GM12878 (cell line): Measurements from ENCODE around the gene MBOAT2. TPM values are rescaled to one million over a fixed set of nuclear protein-coding genes. Genes with fewer than 3 reads are reported as not detected.

Source experiments
- ATAC-seq: fragments of 200-7000 bp; cut with Tn5 transposase; 3 replicates; pipeline ENCODE4 v1.9.1; 2020; ENCODE audit warnings: mild to moderate bottlenecking, moderate library complexity
- BruUV-seq: library from RNA; stranded (reverse); fragments of 400-500 nt; replicated peaks from 2 replicates; lab custom pipeline; 2021; lab: Mats Ljungman, UMichigan
- CTCF ChIA-PET: fragments of 300-600 bp; sonication (Branson Sonifier 250); formaldehyde crosslinking; extraction: SDS; loops from one replicate; lab custom pipeline; 2021; ENCODE audit warnings: inconsistent platforms; lab: Yijun Ruan, JAX
- POLR2A ChIA-PET: fragments of 350-600 bp; formaldehyde crosslinking; extraction: SDS; loops from one replicate; lab custom pipeline; 2021; ENCODE audit warnings: inconsistent platforms; lab: Charles Lee
- RAD21 ChIA-PET: fragments of 300-600 bp; sonication (Branson Sonifier 250); formaldehyde crosslinking; loops from one replicate; lab custom pipeline; 2023; ENCODE audit warnings: antibody characterized with exemption; ENCODE audit not compliant: unreplicated experiment; lab: Charles Lee
- SMC1A ChIA-PET: fragments of 300-600 bp; sonication (Branson Sonifier 250); formaldehyde crosslinking; loops from one replicate; lab custom pipeline; 2023; ENCODE audit not compliant: unreplicated experiment, uncharacterized antibody; lab: Charles Lee
- DNase-seq: peaks from one replicate; pipeline ENCODE4 v3.0.0-alpha.2; 2011; ENCODE audit warnings: low read depth, low spot score
- FAIRE-seq: peaks from 3 replicates; lab custom pipeline; 2011; peaks lifted over from hg19 to GRCh38; lab: Jason Lieb, UNC
- H2AFZ ChIP-seq: 2 replicates; pipeline ENCODE4 v1.6.0; 2011; ENCODE audit warnings: low read depth, low read length, control low read depth; ENCODE audit not compliant: control insufficient read depth
- H3K27ac ChIP-seq: 2 replicates; pipeline ENCODE4 v1.5.1; 2011; ENCODE audit warnings: control low read depth; ENCODE audit not compliant: control insufficient read depth, insufficient read depth
- H3K27me3 ChIP-seq, 2 experiments: replicated peaks in 1 of 2; 2 replicates each; pipeline versions ENCODE4 v1.6.0 to v1.6.1; 2011; ENCODE audit warnings: low read length in 1 of 2; ENCODE audit not compliant: control insufficient read depth in 2 of 2, insufficient read depth in 2 of 2
- H3K36me3 ChIP-seq, 2 experiments: 2 replicates each; pipeline ENCODE4 v1.5.1; 2011; ENCODE audit warnings: low read length in 1 of 2; ENCODE audit not compliant: control insufficient read depth in 2 of 2, insufficient read depth in 2 of 2
- H3K4me1 ChIP-seq: 2 replicates; pipeline ENCODE4 v1.6.1; 2011; ENCODE audit warnings: mild to moderate bottlenecking, low read length, moderate library complexity, mixed read lengths; ENCODE audit not compliant: control insufficient read depth, insufficient read depth
- H3K4me2 ChIP-seq: 2 replicates; pipeline ENCODE4 v1.6.0; 2011; ENCODE audit warnings: control low read depth; ENCODE audit not compliant: control insufficient read depth, insufficient read depth
- H3K4me3 ChIP-seq: fragments of 200-600 bp; sonication (generic); 2 replicates; pipeline ENCODE4 v1.5.1; 2016
- H3K79me2 ChIP-seq: 2 replicates; pipeline ENCODE4 v1.6.0; 2011; ENCODE audit warnings: low read length; ENCODE audit not compliant: control insufficient read depth, insufficient read depth
- H3K9ac ChIP-seq: 2 replicates; pipeline ENCODE4 v1.8.0; 2011; ENCODE audit warnings: low read length, control low read depth, mixed read lengths; ENCODE audit not compliant: control insufficient read depth, insufficient read depth
- H3K9me3 ChIP-seq: replicated peaks from 3 replicates; pipeline ENCODE4 v1.5.1; 2011; ENCODE audit warnings: mild to moderate bottlenecking, low read length; ENCODE audit not compliant: control insufficient read depth, insufficient read depth
- H4K20me1 ChIP-seq: 2 replicates; pipeline ENCODE4 v1.6.0; 2011; ENCODE audit not compliant: control insufficient read depth, insufficient read depth
- ELK1 ChIP-seq: IDR thresholded peaks from 2 replicates; pipeline ENCODE4 v1.6.1; 2012; ENCODE audit warnings: low read depth, low read length, improper control_type of control experiment
- FOXK2 ChIP-seq: fragments of 450-650 bp; IDR thresholded peaks from 2 replicates; pipeline ENCODE4 v1.6.1; 2017; ENCODE audit warnings: mild to moderate bottlenecking, moderate library complexity
- HDAC6 ChIP-seq: fragments of 200-600 bp; sonication (generic); IDR thresholded peaks from one replicate; pipeline ENCODE4 v1.8.0; 2017; ENCODE audit warnings: antibody characterized with exemption; ENCODE audit not compliant: unreplicated experiment
- HDGF ChIP-seq: fragments of 450-650 bp; IDR thresholded peaks from 2 replicates; pipeline ENCODE4 v1.6.1; 2016; ENCODE audit warnings: antibody characterized with exemption
- JUNB ChIP-seq: IDR thresholded peaks from 2 replicates; pipeline ENCODE4 v1.6.1; 2016; ENCODE audit warnings: antibody characterized with exemption, mild to moderate bottlenecking
- MEF2A ChIP-seq: IDR thresholded peaks from 2 replicates; pipeline ENCODE4 v1.6.1; 2011; ENCODE audit warnings: low read depth, mild to moderate bottlenecking, low read length, moderate library complexity; ENCODE audit not compliant: insufficient read depth
- PAX5 ChIP-seq: IDR thresholded peaks from 2 replicates; pipeline ENCODE4 v1.6.1; 2011; ENCODE audit warnings: low read depth, low read length, borderline replicate concordance
- POLR2A ChIP-seq: IDR thresholded peaks from 2 replicates; pipeline ENCODE4 v1.6.1; 2011; ENCODE audit warnings: low read depth, mild to moderate bottlenecking, low read length
- SMARCA5 ChIP-seq: fragments of 450-650 bp; IDR thresholded peaks from 2 replicates; pipeline ENCODE4 v1.6.1; 2017; ENCODE audit warnings: mild to moderate bottlenecking
- SP1 ChIP-seq: IDR thresholded peaks from one replicate; pipeline ENCODE4 v1.6.1; 2011; ENCODE audit warnings: low read depth, low read length
- WGBS: methylation state at CpG from one replicate; pipeline ENCODE4 v1.1.6; 2016; ENCODE audit warnings: low lambda C conversion rate; ENCODE audit not compliant: insufficient replicate concordance, insufficient coverage; ENCODE audit errors: missing lambda C conversion rate; 5-methylcytosine and 5-hydroxymethylcytosine counted together
- in situ Hi-C: fragments of 300-500 bp; cut with MboI; formaldehyde crosslinking; loops from 9 replicates; pipeline ENCODE4 v1.14.3; 2018; ENCODE audit warnings: mixed read lengths
- intact Hi-C: fragments of 100-400 bp; cut with micrococcal nuclease; formaldehyde crosslinking; loops from one replicate; pipeline ENCODE4 v1.14.2; 2022; ENCODE audit not compliant: unreplicated experiment
- polyA plus RNA-seq, 11 experiments: library from polyadenylated mRNA; depleted of rRNA in 4 of 11; unstranded in 6 of 11; stranded (reverse) in 5 of 11; fragments of >200 nt; fragmentation: Nextera tagmentation in 4 of 11; fragmentation: Illumina TruSeq in 1 of 11; extraction: Ambion mirVana in 4 of 11; extraction: Trizol in 1 of 11; gene quantifications; 1 replicate in 1 of 11; 2 replicates in 10 of 11; pipeline versions ENCODE4 v1.2.1 to v1.2.3, GENCODE V29; 2011 to 2016; ENCODE audit warnings: inconsistent platforms in 2 of 11, missing spikeins in 2 of 11, low read depth in 1 of 11
- total RNA-seq, 4 experiments: library from RNA; depleted of rRNA in 3 of 4; stranded (reverse); fragments of >200 nt in 3 of 4; fragmentation: Illumina TruSeq in 1 of 4; extraction: Trizol in 1 of 4; gene quantifications; 2 replicates each; pipeline versions ENCODE4 v1.2.1 to v1.2.3, GENCODE V29; 2013 to 2021

MBOAT2 gene
- total and polyA plus RNA-seq, 10 of the 15 experiments (the other 5 are each of a cell fraction or from before 2014, with no cell fraction given): 0.08 to 40.6 (median 1.8) TPM

GRCh38 chr2:8957628-8958027, 45.9 kb downstream of the MBOAT2 start:
- FAIRE-seq (no peak), ATAC-seq (no peak), DNase-seq (no peak)
- no peaks in the 10 kb centered on the region for H4K20me1 ChIP-seq
- no peak overlapping the region for H2AFZ ChIP-seq
- no TSS peak for BruUV-seq
- H3K4me1 ChIP-seq: no peaks in the 10 kb centered on the region
- H3K79me2 ChIP-seq: no peaks in the 10 kb centered on the region
- ChIA-PET RAD21 (no interaction called here), POLR2A (no interaction called here), SMC1A (interaction anchor here (0.6 to 1.9 kb wide), 4 partner anchors 27 to 143 kb away, joined by 3 to 9 read pairs (median 4); no protein-coding TSS in a partner anchor), CTCF (interaction anchor here (1.0 kb wide), 1 partner anchor 35 kb away, joined by 3 read pairs; no protein-coding TSS in a partner anchor)
- peaks cover 0 to 10% of the 10 kb centered on the region in 2 experiments; a peak in 3 of 4 replicates for H3K36me3 ChIP-seq
- intact Hi-C loops: no loop called here
- in situ Hi-C loops: no loop called here
- no peak overlapping the region for H3K9ac ChIP-seq
- no peak overlapping the region for H3K27ac ChIP-seq
- peaks cover 15% of the 10 kb centered on the region; the same call in 2 of the 3 replicates for H3K9me3 ChIP-seq
- WGBS: 42% methylated on average over 4 of the region's 4 CpGs
- H3K27me3 ChIP-seq: no peaks in the 10 kb centered on the region
- no peak overlapping the region for H3K4me3 ChIP-seq
- TF ChIP-seq ELK1 (no peak), JUNB (no peak), MEF2A (no peak), FOXK2 (no peak), HDAC6 (no peak), HDGF (no peak), PAX5 (no peak), SMARCA5 (no peak), POLR2A (no peak), SP1 (no peak)
- no peak overlapping the region for H3K4me2 ChIP-seq
